SU-DHL-6 (cell line): Measurements from ENCODE around the gene DCTN2.
"Not testable (repeated sequence)": the region's sequence is repeated elsewhere in the genome, so short reads cannot be mapped to it uniquely, and the experiment has no call there.

Experiments
- H2AFZ ChIP-seq: fragments of 200-600 bp; sonication (generic); 2 replicates; pipeline ENCODE4 v1.6.1; 2014; ENCODE audit warnings: low read depth, mild to moderate bottlenecking, moderate library complexity, mixed read lengths, antibody characterized with exemption, low read length; ENCODE audit not compliant: severe bottlenecking
- H3F3A ChIP-seq: fragments of 200-600 bp; shearing (Covaris generic); 2 replicates; pipeline ENCODE4 v1.6.0; 2016; ENCODE audit warnings: antibody characterized with exemption, mild to moderate bottlenecking; ENCODE audit not compliant: insufficient read depth
- H3K27ac ChIP-seq: fragments of 200-600 bp; sonication (generic); 2 replicates; pipeline ENCODE4 v1.5.1; 2016; ENCODE audit warnings: low read depth, mild to moderate bottlenecking, low read length, moderate library complexity, mixed read lengths
- H3K27me3 ChIP-seq: fragments of 200-600 bp; sonication (generic), shearing (Covaris generic); 2 replicates; pipeline ENCODE4 v1.6.0; 2014; ENCODE audit warnings: mild to moderate bottlenecking, low read length
- H3K36me3 ChIP-seq: fragments of 200-600 bp; sonication (generic); 2 replicates; pipeline ENCODE4 v1.6.1; 2014; ENCODE audit warnings: mild to moderate bottlenecking, low read length, mixed read lengths
- H3K4me2 ChIP-seq: fragments of 300-600, 200-600 bp; shearing (Covaris generic), sonication (generic); 2 replicates; pipeline ENCODE4 v1.6.0; 2014; ENCODE audit warnings: low read length, low read depth, mild to moderate bottlenecking; ENCODE audit not compliant: poor library complexity, severe bottlenecking
- H3K4me3 ChIP-seq: fragments of 200-600 bp; sonication (generic); 2 replicates; pipeline ENCODE4 v1.5.1; 2014; ENCODE audit warnings: antibody characterized with exemption, low read length, mild to moderate bottlenecking, mixed read lengths; ENCODE audit not compliant: insufficient read depth, poor library complexity, severe bottlenecking
- H3K79me2 ChIP-seq: fragments of 200-600 bp; sonication (generic); 2 replicates; pipeline ENCODE4 v1.6.1; 2014; ENCODE audit warnings: mild to moderate bottlenecking, low read length, moderate library complexity; ENCODE audit not compliant: insufficient read depth
- H3K9ac ChIP-seq: fragments of 200-600 bp; sonication (generic); 2 replicates; pipeline ENCODE4 v1.7.0; 2014; ENCODE audit warnings: mild to moderate bottlenecking, low read length
- H3K9me2 ChIP-seq: fragments of 200-600 bp; sonication (generic); replicated peaks from 2 replicates; pipeline ENCODE4 v1.6.1; 2014; ENCODE audit warnings: low read length; ENCODE audit not compliant: insufficient read depth
- H3K9me3 ChIP-seq: fragments of 200-600 bp; sonication (generic); 2 replicates; pipeline ENCODE4 v1.6.1; 2014; ENCODE audit warnings: low read length, mixed read lengths; ENCODE audit not compliant: insufficient read depth
- H4K20me1 ChIP-seq: fragments of 200-600 bp; sonication (generic); 2 replicates; pipeline ENCODE4 v1.6.1; 2014; ENCODE audit warnings: low read depth, mild to moderate bottlenecking, antibody characterized with exemption, low read length, moderate library complexity, mixed read lengths
- CTCF ChIP-seq: fragments of 200-600 bp; sonication (generic); IDR thresholded peaks from one replicate; pipeline ENCODE4 v1.5.1; 2017; ENCODE audit warnings: antibody characterized with exemption, mild to moderate bottlenecking, low read length, moderate library complexity; ENCODE audit not compliant: insufficient read depth, poor library complexity, severe bottlenecking
- EZH2phosphoT487 ChIP-seq: fragments of 200-600 bp; sonication (generic), shearing (Covaris generic); conservative IDR thresholded peaks from 2 replicates; pipeline ENCODE4 v1.6.1; 2018; ENCODE audit warnings: mild to moderate bottlenecking, antibody characterized with exemption, low read length, moderate library complexity, mixed read lengths

Gene DCTN2

DNA sequence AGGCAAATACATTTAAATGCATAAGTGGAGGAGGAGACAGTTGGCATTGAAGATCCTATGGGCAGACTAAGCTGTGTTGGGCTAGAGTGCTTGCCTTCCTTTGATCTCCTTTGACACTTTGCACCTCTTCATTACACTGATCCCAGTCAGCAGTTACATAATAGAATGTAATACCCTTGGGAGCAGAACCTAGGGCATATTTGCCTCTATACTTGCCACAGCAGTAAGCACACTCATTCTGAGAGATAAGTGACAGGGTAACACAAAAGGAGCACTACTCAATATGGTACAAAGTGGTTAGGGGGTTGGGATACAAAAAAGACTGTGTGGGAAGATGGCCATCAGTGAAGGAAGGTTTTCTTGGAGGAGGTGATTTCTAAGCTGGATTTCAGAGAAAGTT lies 50.2 kb downstream of the DCTN2 start:
- H3K79me2 ChIP-seq = no peaks in the 10 kb centered on the region
- H3K4me3 ChIP-seq = no peak overlapping the region
- 0 out of 2 replicates have a peak, but pooled peaks cover 5% of the 10 kb centered on the region for H3F3A ChIP-seq
- no peak overlapping the region for H2AFZ ChIP-seq
- H3K9me2 ChIP-seq = no peaks in the 10 kb centered on the region
- TF ChIP-seq CTCF (no peak), EZH2phosphoT487 (no peak)
- no peak overlapping the region for H3K4me2 ChIP-seq
- no peaks in the 10 kb centered on the region for H4K20me1 ChIP-seq
- H3K27ac ChIP-seq = no peak overlapping the region
- H3K9me3 ChIP-seq = no peaks in the 10 kb centered on the region
- no peaks in the 10 kb centered on the region for H3K27me3 ChIP-seq
- H3K36me3 ChIP-seq = peaks cover 30% of the 10 kb centered on the region
- H3K9ac ChIP-seq = no peak overlapping the region

- H3K9ac ChIP-seq, H3K9me2 ChIP-seq, H3K4me3 ChIP-seq, H3K79me2 ChIP-seq, H3K9me3 ChIP-seq, H3K27me3 ChIP-seq, H4K20me1 ChIP-seq, H2AFZ ChIP-seq, H3F3A ChIP-seq, H3K27ac ChIP-seq, H3K4me2 ChIP-seq: not testable (repeated sequence)
- H3K36me3 ChIP-seq = peaks cover 26% of the 10 kb centered on the region
Observed at GRCh38 chr12:57495051-57495701, 51.8 kb downstream of the DCTN2 start.

- Histone ChIP-seq H3K27me3 (no peaks in the 10 kb centered on the region), H3K9ac (no peak overlapping the region), H3K4me2 (no peak overlapping the region), H3K9me3 (no peaks in the 10 kb centered on the region), H2AFZ (no peak overlapping the region), H4K20me1 (no peaks in the 10 kb centered on the region), H3K36me3 (peaks cover 16% of the 10 kb centered on the region), H3F3A (0 out of 2 replicates have a peak, but pooled peaks cover 5% of the 10 kb centered on the region), H3K9me2 (no peaks in the 10 kb centered on the region), H3K79me2 (peaks cover 30% of the 10 kb centered on the region), H3K27ac (no peak overlapping the region), H3K4me3 (no peak overlapping the region)
- TF ChIP-seq CTCF (peak; percentile 12), EZH2phosphoT487 (no peak)
Observed at GRCh38 chr12:57491393-57492280, 55.4 kb downstream of the DCTN2 start.

DNA sequence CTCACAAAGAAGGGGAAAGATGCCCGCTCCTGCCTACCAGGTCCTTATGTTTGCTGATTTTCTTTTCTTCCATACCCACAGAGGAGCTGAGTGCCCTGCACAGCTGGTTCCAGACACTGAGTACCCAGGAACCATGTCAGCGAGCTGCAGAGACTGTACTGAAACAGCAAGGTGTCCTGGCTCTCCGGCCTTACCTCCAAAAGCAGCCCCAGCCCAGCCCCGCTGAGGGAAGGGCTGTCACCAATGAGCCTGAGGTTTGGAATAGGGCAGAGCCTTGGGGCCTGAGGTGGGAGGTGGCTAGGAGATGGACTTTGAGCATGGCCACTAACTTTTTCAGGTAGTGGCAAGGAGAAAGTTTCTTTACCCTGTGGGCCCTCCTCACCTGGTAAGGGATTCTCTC lies 56.9 kb downstream of the DCTN2 start:
- no peak overlapping the region for H2AFZ ChIP-seq
- TF ChIP-seq EZH2phosphoT487 (no peak), CTCF (no peak)
- H3K4me3 ChIP-seq = no peak overlapping the region
- peaks cover 16% of the 10 kb centered on the region for H3K36me3 ChIP-seq
- H3K9me2 ChIP-seq = no peaks in the 10 kb centered on the region
- no peak overlapping the region for H3K9ac ChIP-seq
- no peaks in the 10 kb centered on the region for H3K27me3 ChIP-seq
- peaks cover 30% of the 10 kb centered on the region for H3K79me2 ChIP-seq
- no peak overlapping the region for H3K27ac ChIP-seq
- no peaks in the 10 kb centered on the region for H4K20me1 ChIP-seq
- no peaks in the 10 kb centered on the region for H3K9me3 ChIP-seq
- 0 out of 2 replicates have a peak, but pooled peaks cover 5% of the 10 kb centered on the region for H3F3A ChIP-seq
- no peak overlapping the region for H3K4me2 ChIP-seq
